ENCODE results near the gene GJB3.
A peak's percentile ranks its signal among the peaks of the same experiment; 100 is the strongest.
"Not testable (repeated sequence)": the region's sequence is repeated elsewhere in the genome, so short reads cannot be mapped to it uniquely, and the experiment has no call there.

GJB3 gene

GRCh38 chr1:34781071-34781843, at the start of gene GJB3:
Gene GJB3 (plus strand): TSS chr1:34781214. CDS start chr1:34784763, 3,549 bp downstream.
- peak in 4 of 42 donors; percentile 13 to 41 (median 28) for DNase-seq
- intact Hi-C loops (cut with DNase I): no loop called here

GRCh38 chr1:34732831-34733230, 48.2 kb upstream of the GJB3 start:
- DNase-seq: peak; percentile 13 to 82 (median 53)
- intact Hi-C loops (cut with DNase I): not testable (repeated sequence)

GRCh38 chr1:34736692-34737091, 44.3 kb upstream of the GJB3 start:
- intact Hi-C loops (cut with DNase I): no loop called here
- peak; percentile 30 to 90 (median 70) for DNase-seq

GRCh38 chr1:34737236-34737635, 43.8 kb upstream of the GJB3 start:
- intact Hi-C loops (cut with DNase I): not testable (repeated sequence)

GRCh38 chr1:34739613-34740012, 41.4 kb upstream of the GJB3 start:
- DNase-seq: peak in 1 of 42 donors; percentile 9

More at GRCh38 chr1:34737236-34737635, 43.8 kb upstream of the GJB3 start:
- DNase-seq: not testable (repeated sequence)

GRCh38 chr1:34740161-34740868, 40.7 kb upstream of the GJB3 start:
- peak in 3 of 42 donors; percentile 14 to 52 (median 33) for DNase-seq
- intact Hi-C loops (cut with DNase I): loop anchor here (10.0 kb wide), 1 partner anchor 1106 kb away; no protein-coding TSS in a partner anchor

More at GRCh38 chr1:34739613-34740012, 41.4 kb upstream of the GJB3 start:
- intact Hi-C loops (cut with DNase I): loop anchor here (10.0 kb wide), 1 partner anchor 1105 kb away; no protein-coding TSS in a partner anchor

DNA sequence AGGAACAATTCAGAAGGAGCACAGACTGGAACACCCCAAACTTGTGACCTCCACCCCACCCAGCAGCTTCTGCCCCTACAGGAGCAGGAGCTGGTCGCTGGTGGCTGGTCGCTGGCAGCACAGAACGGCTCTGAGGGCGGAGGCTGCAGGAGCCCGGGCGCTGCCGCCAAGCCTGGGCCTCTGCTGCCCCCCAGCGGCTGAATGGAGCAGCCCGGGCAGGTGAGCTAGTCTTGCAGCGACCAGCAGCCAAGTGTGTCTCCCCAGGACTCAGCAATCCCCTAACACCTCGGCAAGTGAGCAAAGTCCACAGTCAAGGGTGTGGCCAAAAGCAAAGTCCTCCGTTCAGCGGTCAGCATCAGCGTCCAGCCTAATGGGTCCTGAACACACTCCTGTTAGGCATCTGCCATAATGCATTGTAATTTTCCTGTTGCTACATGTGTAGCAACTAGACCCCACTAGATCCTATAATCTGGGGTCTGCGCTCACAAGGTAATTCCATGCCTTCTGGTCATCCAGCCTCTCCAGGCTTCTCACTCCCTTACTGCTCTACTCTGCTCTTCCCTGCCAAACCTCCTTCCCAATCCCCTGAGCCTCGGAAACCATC, 38.2 kb upstream of the GJB3 start:
- intact Hi-C loops (cut with DNase I): loop anchor here (10.0 kb wide), 1 partner anchor 1108 kb away; no protein-coding TSS in a partner anchor
- peak; percentile 58 to 94 (median 86) for DNase-seq

DNA sequence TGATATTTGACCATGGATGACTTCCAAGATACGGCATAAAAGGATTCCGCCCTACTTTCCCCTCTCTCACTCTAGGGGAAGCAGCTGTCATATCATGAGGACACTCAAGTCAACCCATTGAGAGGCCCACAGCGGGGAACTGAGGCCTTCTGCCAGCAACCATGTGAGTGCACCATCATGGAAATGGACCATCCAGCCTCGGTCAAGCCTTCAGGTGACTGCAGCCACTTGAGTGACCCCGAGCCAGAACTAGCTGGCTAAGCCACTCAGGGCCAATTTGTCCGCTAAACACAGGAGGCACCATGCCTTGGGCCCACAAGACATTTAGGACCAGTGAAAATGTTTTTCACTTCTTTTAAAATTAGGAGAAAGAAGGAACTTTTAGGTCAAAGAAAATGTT, 37.2 kb upstream of the GJB3 start:
- DNase-seq: no peak
- intact Hi-C loops (cut with DNase I): loop anchor here (10.0 kb wide), 1 partner anchor 1109 kb away; no protein-coding TSS in a partner anchor

- intact Hi-C loops (cut with DNase I): loop anchor here (10.0 kb wide), 1 partner anchor 1110 kb away; no protein-coding TSS in a partner anchor
- peak in 41 of 42 donors; percentile 21 to 89 (median 62) for DNase-seq
Observed at GRCh38 chr1:34744851-34745250, 36.2 kb upstream of the GJB3 start.

DNA sequence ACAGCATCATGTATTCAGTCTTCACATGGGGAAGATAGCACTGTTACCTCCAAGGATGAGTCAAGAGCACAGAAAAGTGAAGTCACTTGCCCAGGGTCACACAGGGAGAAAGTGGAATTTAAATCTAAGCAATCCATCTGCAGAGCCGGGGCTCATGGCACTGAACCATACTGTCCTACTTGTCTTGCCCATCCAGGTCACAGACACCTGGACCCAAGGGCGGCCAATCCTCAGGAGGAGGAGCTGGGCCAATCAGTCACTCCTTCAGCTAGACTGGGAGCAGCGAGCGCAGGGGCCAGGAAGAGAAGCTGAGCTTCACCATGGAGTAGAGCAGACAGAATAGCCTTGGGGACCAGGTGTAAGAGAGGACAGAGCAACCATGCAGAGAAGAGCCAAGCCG, 35.3 kb upstream of the GJB3 start:
- intact Hi-C loops (cut with DNase I): loop anchor here (10.0 kb wide), 1 partner anchor 1111 kb away; no protein-coding TSS in a partner anchor
- DNase-seq: no peak

DNA sequence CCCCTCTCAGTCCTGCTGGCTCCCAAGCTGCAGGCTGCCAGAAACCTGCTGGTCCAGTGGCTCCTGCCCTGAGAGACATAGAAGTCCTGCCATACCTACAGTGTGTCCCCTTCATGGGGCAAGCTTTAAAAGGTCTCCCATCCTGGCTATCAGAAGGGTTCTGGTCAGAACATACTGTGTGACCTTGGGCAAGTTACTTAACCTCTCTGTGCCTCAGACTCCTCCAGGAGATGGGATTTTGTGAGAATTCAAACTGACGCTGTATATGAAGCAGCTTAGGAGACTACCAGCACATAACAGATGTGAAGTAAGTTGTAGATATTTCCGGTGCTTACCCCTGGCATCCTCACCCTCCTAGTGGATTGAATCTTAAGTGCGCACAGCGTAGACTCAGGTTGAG, 34.9 kb upstream of the GJB3 start:
- intact Hi-C loops (cut with DNase I): loop anchor here (10.0 kb wide), 1 partner anchor 1111 kb away; no protein-coding TSS in a partner anchor
- DNase-seq: no peak

DNA sequence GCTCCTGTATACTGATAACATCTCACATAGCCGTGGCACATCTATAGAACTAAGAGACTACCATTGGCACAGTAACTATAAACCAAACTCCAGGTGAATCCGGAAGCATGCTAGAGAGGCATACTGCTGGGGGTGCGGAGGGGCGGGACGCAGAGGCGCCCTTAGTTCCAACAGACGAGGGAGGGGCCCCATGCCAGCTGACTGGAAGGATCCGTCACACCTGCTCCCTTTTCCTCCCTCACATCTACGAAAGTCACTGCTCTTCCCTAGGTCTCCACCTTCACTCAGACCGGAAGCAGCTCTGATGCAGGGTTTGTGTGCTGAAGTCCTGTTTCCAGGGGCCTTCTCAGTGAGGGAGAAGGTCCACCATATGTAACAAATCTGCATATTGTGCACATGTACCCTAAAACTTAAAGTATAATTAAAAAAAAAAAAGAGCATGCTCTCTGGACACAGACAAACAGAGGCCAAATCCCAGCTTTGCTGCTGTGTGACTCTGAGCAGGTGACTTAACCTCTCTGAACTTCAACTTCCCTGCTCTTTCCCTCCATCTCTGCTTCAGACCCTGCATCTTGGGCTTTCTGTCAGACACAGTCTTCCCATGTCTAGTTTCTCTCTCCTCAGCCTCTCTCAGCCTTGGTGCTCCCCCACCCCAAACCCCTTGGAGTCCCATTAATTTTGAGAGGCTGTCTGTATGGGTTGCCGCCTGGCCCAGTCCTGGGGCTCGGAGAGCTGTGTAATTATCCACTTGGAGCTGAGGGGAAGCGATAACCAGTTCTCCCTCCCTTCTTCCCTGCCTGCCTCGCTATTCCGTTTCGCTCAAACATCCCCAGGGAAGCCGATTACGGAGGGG, 34.0 kb upstream of the GJB3 start:
- intact Hi-C loops (cut with DNase I): loop anchor here (10.0 kb wide), 1 partner anchor 1112 kb away; no protein-coding TSS in a partner anchor
- no peak for DNase-seq

GRCh38 chr1:34747638-34747941, 33.4 kb upstream of the GJB3 start:
- intact Hi-C loops (cut with DNase I): loop anchor here (10.0 kb wide), 1 partner anchor 1113 kb away; no protein-coding TSS in a partner anchor
- no peak for DNase-seq

DNA sequence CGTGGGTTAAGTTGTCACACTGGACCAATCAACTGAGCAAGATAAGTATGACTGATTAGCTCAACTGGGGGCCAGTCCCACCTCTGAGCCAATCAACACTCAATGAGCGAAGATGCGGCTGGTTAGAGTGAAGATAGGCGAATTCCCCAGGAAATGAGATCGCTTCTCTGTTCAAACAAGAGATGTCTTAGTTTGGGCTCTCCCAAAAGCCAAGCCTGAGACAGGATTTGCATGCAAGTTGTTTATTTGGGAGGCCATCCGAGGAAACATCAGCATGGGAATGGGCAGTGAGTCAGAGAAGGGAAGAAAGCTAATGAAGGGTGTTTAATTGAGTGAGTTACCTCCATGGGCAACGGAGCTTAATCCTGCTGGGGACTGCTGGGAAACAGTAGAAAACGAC, 31.0 kb upstream of the GJB3 start:
- intact Hi-C loops (cut with DNase I): loop anchor here (10.0 kb wide), 1 partner anchor 1115 kb away; no protein-coding TSS in a partner anchor
- DNase-seq: peak in 1 of 42 donors; percentile 52

- DNase-seq: peak in 3 of 42 donors; percentile 35 to 54 (median 43)
- intact Hi-C loops (cut with DNase I): no loop called here
Observed at GRCh38 chr1:34750610-34751009, 30.4 kb upstream of the GJB3 start.

GRCh38 chr1:34753163-34753562, 27.9 kb upstream of the GJB3 start:
- no peak for DNase-seq
- intact Hi-C loops (cut with DNase I): no loop called here

- DNase-seq: no peak
- intact Hi-C loops (cut with DNase I): no loop called here
Observed at GRCh38 chr1:34754964-34755637, 25.9 kb upstream of the GJB3 start, which contains the start of gene GJB5. Gene GJB5 (plus strand): TSS chr1:34755047. CDS start chr1:34757331, 2,284 bp downstream.

DNA sequence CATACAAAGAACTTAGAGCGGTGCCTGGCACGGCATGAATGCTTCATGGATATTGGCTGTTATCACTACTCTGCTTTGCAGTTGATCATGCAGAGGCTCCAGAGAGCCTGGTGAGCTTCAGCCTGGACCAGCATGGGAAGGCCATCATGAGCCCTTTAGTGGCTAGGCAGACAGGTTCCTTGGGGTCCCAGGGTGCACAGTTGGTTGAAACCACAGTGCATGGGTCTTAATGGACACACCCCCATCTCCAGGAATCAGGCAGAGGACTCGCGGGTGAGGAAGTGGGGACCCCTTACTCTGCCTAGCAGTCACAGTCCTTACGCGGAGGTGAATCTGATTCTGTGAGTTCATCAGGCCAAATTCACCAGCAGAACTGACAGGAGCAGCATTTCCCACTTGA, 25.1 kb upstream of the GJB3 start:
- no peak for DNase-seq
- intact Hi-C loops (cut with DNase I): no loop called here

All from head of caudate nucleus (tissue), 42 donors.